IMR-90 (cell line): ENCODE results near the gene BCS1L. TPM values are rescaled to one million over a fixed set of nuclear protein-coding genes. Genes with fewer than 3 reads are reported as not detected.

Experiments used
- ATAC-seq: fragments of 200-7000 bp; cut with Tn5 transposase; 2 replicates; pipeline ENCODE4 v1.9.1; 2020; ENCODE audit warnings: low read depth, mild to moderate bottlenecking, moderate library complexity
- BruUV-seq: library from RNA; stranded (reverse); fragments of 400-500 nt; replicated peaks from 2 replicates; lab custom pipeline; 2021; lab: Mats Ljungman, UMichigan
- CTCF ChIA-PET: fragments of 300-600 bp; formaldehyde crosslinking; extraction: SDS; loops from one replicate; lab custom pipeline; 2021; ENCODE audit warnings: antibody characterized with exemption; lab: Yijun Ruan, JAX
- POLR2A ChIA-PET: fragments of 300-600 bp; sonication (Branson Sonifier 250); formaldehyde crosslinking; loops from one replicate; lab custom pipeline; 2022; ENCODE audit warnings: antibody characterized with exemption; ENCODE audit not compliant: unreplicated experiment; lab: Charles Lee
- DNase-seq: peaks from one replicate; pipeline ENCODE4 v3.0.0; 2013
- H2AFZ ChIP-seq: replicated peaks from 2 replicates; pipeline ENCODE3; 2013; ENCODE audit warnings: low read length, mild to moderate bottlenecking; ENCODE audit not compliant: poor library complexity
- H2AK5ac ChIP-seq: 2 replicates; pipeline ENCODE4 v1.6.1; 2013; ENCODE audit warnings: low read depth, low read length, inconsistent platforms
- H2AK9ac ChIP-seq: replicated peaks from 2 replicates; pipeline ENCODE3; 2013; ENCODE audit warnings: mild to moderate bottlenecking, low read depth, low read length, moderate library complexity; ENCODE audit not compliant: poor library complexity
- H2BK120ac ChIP-seq: 2 replicates; pipeline ENCODE4 v1.6.1; 2013; ENCODE audit warnings: low read depth, low read length, inconsistent platforms
- H2BK15ac ChIP-seq: 3 replicates; pipeline ENCODE4 v1.6.1; 2013; ENCODE audit warnings: low read depth, low read length, inconsistent platforms
- H2BK20ac ChIP-seq: 2 replicates; pipeline ENCODE4 v1.6.1; 2013; ENCODE audit warnings: low read depth, mild to moderate bottlenecking, inconsistent platforms, low read length, moderate library complexity
- H2BK5ac ChIP-seq: 2 replicates; pipeline ENCODE4 v1.6.1; 2013; ENCODE audit warnings: mild to moderate bottlenecking, low read depth, low read length, inconsistent platforms; ENCODE audit not compliant: poor library complexity, severe bottlenecking
- H3K14ac ChIP-seq: replicated peaks from 2 replicates; pipeline ENCODE4 v1.6.1; 2013; ENCODE audit warnings: low read depth, low read length, inconsistent platforms
- H3K18ac ChIP-seq: 2 replicates; pipeline ENCODE4 v1.6.1; 2013; ENCODE audit warnings: low read depth, low read length, control low read depth
- H3K23ac ChIP-seq: 2 replicates; pipeline ENCODE4 v1.6.1; 2013; ENCODE audit warnings: low read depth, low read length, inconsistent platforms
- H3K27ac ChIP-seq: 2 replicates; pipeline ENCODE4 v1.5.1; 2013; ENCODE audit warnings: mild to moderate bottlenecking, control low read depth, low read length; ENCODE audit not compliant: insufficient read depth
- H3K27me3 ChIP-seq: 2 replicates; pipeline ENCODE4 v1.6.1; 2013; ENCODE audit warnings: low read length; ENCODE audit not compliant: control insufficient read depth, insufficient read depth
- H3K36me3 ChIP-seq: 2 replicates; pipeline ENCODE4 v1.6.1; 2013; ENCODE audit warnings: low read length, mixed read lengths; ENCODE audit not compliant: control insufficient read depth, insufficient read depth
- H3K4ac ChIP-seq: 2 replicates; pipeline ENCODE4 v1.6.1; 2013; ENCODE audit warnings: low read depth, low read length, inconsistent platforms
- H3K4me1 ChIP-seq: 2 replicates; pipeline ENCODE4 v1.6.1; 2013; ENCODE audit warnings: low read length, mixed read lengths; ENCODE audit not compliant: control insufficient read depth, insufficient read depth
- H3K4me2 ChIP-seq: 2 replicates; pipeline ENCODE4 v1.6.1; 2013; ENCODE audit warnings: low read depth, mild to moderate bottlenecking, control low read depth, low read length, moderate library complexity
- H3K4me3 ChIP-seq: 2 replicates; pipeline ENCODE4 v1.5.1; 2013; ENCODE audit warnings: low read depth, mild to moderate bottlenecking, control low read depth, low read length, moderate library complexity; ENCODE audit not compliant: insufficient read depth
- H3K56ac ChIP-seq: 2 replicates; pipeline ENCODE4 v1.6.1; 2013; ENCODE audit warnings: low read length, inconsistent platforms; ENCODE audit not compliant: insufficient read depth; ENCODE audit errors: extremely low read depth
- H3K79me1 ChIP-seq, 2 experiments: 2 replicates each; pipeline ENCODE4 v1.6.1; 2013; ENCODE audit warnings: low read length in 2 of 2, inconsistent platforms in 1 of 2, low read depth in 1 of 2
- H3K9ac ChIP-seq: 2 replicates; pipeline ENCODE4 v1.6.1; 2013; ENCODE audit warnings: low read depth, low read length, control low read depth
- H3K9me1 ChIP-seq: 2 replicates; pipeline ENCODE4 v1.6.1; 2013; ENCODE audit warnings: low read length, inconsistent platforms; ENCODE audit not compliant: insufficient read depth
- H3K9me3 ChIP-seq: 2 replicates; pipeline ENCODE4 v1.6.1; 2013; ENCODE audit warnings: low read length; ENCODE audit not compliant: control insufficient read depth, insufficient read depth
- H4K20me1 ChIP-seq: 2 replicates; pipeline ENCODE4 v1.6.1; 2013; ENCODE audit warnings: low read length, inconsistent platforms; ENCODE audit not compliant: insufficient read depth
- H4K5ac ChIP-seq: 2 replicates; pipeline ENCODE4 v1.6.1; 2013; ENCODE audit warnings: mild to moderate bottlenecking, low read depth, low read length, control low read depth
- H4K8ac ChIP-seq, 2 experiments: 2 replicates each; pipeline ENCODE4 v1.6.1; 2013; ENCODE audit warnings: low read depth in 2 of 2, low read length in 2 of 2, control low read depth in 1 of 2, inconsistent platforms in 1 of 2
- H4K91ac ChIP-seq: 2 replicates; pipeline ENCODE4 v1.6.1; 2013; ENCODE audit warnings: low read depth, low read length, inconsistent platforms; ENCODE audit not compliant: insufficient read depth
- CHD1 ChIP-seq: IDR thresholded peaks from 2 replicates; pipeline ENCODE4 v1.6.1; 2012; ENCODE audit warnings: low read depth, low read length, improper control_type of control experiment
- FOS ChIP-seq: fragments of 150-350 bp; IDR thresholded peaks from 2 replicates; pipeline ENCODE4 v1.6.1; 2016; ENCODE audit warnings: low read depth, low read length
- MXI1 ChIP-seq: IDR thresholded peaks from 2 replicates; pipeline ENCODE4 v1.6.1; 2012; ENCODE audit warnings: low read depth, mild to moderate bottlenecking, low read length, moderate library complexity, borderline replicate concordance
- NFE2L2 ChIP-seq: fragments of 150-350 bp; IDR thresholded peaks from 2 replicates; pipeline ENCODE4 v1.6.1; 2016; ENCODE audit warnings: low read depth, mild to moderate bottlenecking, low read length
- SMC3 ChIP-seq: fragments of 150-350 bp; IDR thresholded peaks from 2 replicates; pipeline ENCODE4 v1.6.1; 2016; ENCODE audit warnings: low read depth, mild to moderate bottlenecking, antibody characterized with exemption, low read length, moderate library complexity
- WGBS, 2 experiments: methylation state at CpG; one replicate each; pipeline versions ENCODE4 v1.1.5 to v1.1.7; 2013; ENCODE audit warnings: missing lambda C conversion rate in 2 of 2; ENCODE audit not compliant: insufficient read length in 1 of 2; ENCODE audit errors: extremely low coverage in 2 of 2; 5-methylcytosine and 5-hydroxymethylcytosine counted together
- dilution Hi-C: fragments of 300-500 bp; cut with HindIII; formaldehyde crosslinking; loops from one replicate; pipeline ENCODE4 v1.14.3; 2018; ENCODE audit warnings: low sequenced_read_pairs; ENCODE audit not compliant: unreplicated experiment
- in situ Hi-C: fragments of 300-500 bp; cut with MboI; formaldehyde crosslinking; loops from 3 replicates; pipeline ENCODE4 v1.14.3; 2019; ENCODE audit warnings: low sequenced_read_pairs, inconsistent platforms, mixed read lengths
- intact Hi-C: fragments of 100-400 bp; cut with micrococcal nuclease; formaldehyde crosslinking; loops from 2 replicates; pipeline ENCODE4 v1.10.0; 2022
- polyA plus RNA-seq, 3 experiments: library from polyadenylated mRNA; depleted of rRNA; stranded (reverse); fragments of >200 nt; gene quantifications; 2 replicates each; pipeline ENCODE4 v1.2.3, GENCODE V29; 2012; ENCODE audit warnings: low replicate concordance in 1 of 3
- total RNA-seq: library from RNA; depleted of rRNA; stranded (reverse); fragments of >200 nt; gene quantifications from 2 replicates; pipeline ENCODE4 v1.2.3, GENCODE V29; 2012

Gene BCS1L
- total and polyA plus RNA-seq, 2 of the 4 experiments (the other 2 are of a cell fraction) = 39.1 to 56.7 TPM

GRCh38 chr2:218710334-218710686, 50.8 kb downstream of the BCS1L start:
- ChIA-PET CTCF (interaction anchor here (0.5 to 2.0 kb wide), 13 partner anchors 12 to 166 kb away, joined by 3 to 9 read pairs (median 4); partner anchors contain the start of genes RNF25 and STK36), POLR2A (no interaction called here)
- Histone ChIP-seq H3K9me1 (peaks cover 6% of the 10 kb centered on the region; the same call in 1 of the 2 replicates), H2BK120ac (no peak overlapping the region), H3K4me1 (peaks cover 3% of the 10 kb centered on the region), H3K27ac (peak overlapping the region; percentile 4; the same call in 1 of the 2 replicates), H4K8ac (peak overlapping the region; percentile 88 to 97), H2BK20ac (no peak overlapping the region), H3K27me3 (no peaks in the 10 kb centered on the region), H3K9me3 (no peaks in the 10 kb centered on the region), H2BK15ac (no peak overlapping the region), H4K5ac (peak overlapping the region; percentile 67), H3K18ac (no peak overlapping the region), H4K91ac (no peak overlapping the region), H3K79me1 (peaks cover 11 to 23% of the 10 kb centered on the region in 2 experiments; a peak in 3 of 4 replicates), H3K4me3 (peak overlapping the region; percentile 16), H3K4ac (peak overlapping the region; percentile 46; the same call in 1 of the 2 replicates), H3K4me2 (peak overlapping the region; percentile 56), H3K9ac (no peak overlapping the region; the same call in 1 of the 2 replicates), H4K20me1 (no peaks in the 10 kb centered on the region), H2AK9ac (peak overlapping the region; percentile 57), H2AFZ (peak overlapping the region; percentile 88), H3K14ac (no peak overlapping the region), H3K23ac (no peak overlapping the region), H2AK5ac (no peak overlapping the region), H3K36me3 (no peaks in the 10 kb centered on the region), H3K56ac (no peak overlapping the region), H2BK5ac (no peak overlapping the region)
- no peak for DNase-seq
- dilution Hi-C loops = no loop called here
- in situ Hi-C loops = no loop called here
- 53% methylated on average over 9 of the region's 14 CpGs; no CpG with 5 or more reads in 1 of the 2 experiments for WGBS, 2 experiments
- BruUV-seq = no TSS peak
- TF ChIP-seq MXI1 (no peak), SMC3 (no peak), NFE2L2 (no peak), CHD1 (no peak), FOS (no peak)
- no peak for ATAC-seq
- intact Hi-C loops = loop anchor here (1.0 to 2.0 kb wide), 2 partner anchors 20 to 137 kb away; no protein-coding TSS in a partner anchor
